ENCODE data around the gene FOXD3.
A peak's percentile ranks its signal among the peaks of the same experiment; 100 is the strongest.

FOXD3 gene

DNA sequence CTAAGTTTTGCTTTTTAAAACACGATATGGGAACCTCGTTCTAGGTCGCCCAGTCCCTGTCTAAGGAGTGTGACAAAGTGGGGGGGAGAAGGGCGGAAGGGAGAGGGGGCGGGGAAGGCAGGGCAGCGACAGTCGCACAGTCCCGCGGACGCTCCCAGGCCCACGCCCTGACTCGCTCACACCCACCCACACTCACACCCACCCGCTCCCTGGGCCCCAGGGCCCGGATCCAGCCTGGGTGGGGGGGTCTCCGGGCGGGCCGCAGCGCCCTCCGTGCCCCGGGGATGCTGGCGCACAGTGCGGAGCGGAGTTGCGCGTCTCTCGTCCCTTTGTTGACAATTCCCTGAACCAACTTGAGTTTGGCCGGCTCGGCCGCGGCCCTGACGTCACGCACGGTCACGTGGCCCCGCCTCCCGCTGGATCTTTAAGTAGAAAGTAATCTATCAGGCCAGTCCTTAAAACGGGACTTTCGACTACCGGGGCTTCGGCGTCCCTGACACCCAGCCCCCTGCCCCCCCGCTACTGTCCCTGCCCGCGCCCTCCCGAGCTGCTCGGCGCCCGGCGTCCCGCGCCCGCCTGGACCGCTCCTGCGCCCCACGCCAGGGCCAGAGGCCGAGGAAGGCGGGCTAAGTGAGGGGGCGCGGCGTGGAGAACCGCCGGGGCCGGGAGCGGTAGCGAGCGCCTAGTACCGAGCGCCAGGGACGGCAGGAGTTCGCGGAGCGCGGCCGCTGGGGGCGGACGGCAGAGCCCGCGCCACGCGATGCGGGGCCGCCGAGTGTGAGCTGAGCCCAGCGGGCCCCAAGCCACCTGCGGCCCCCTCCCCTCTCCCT is at the start of gene FOXD3:
Gene FOXD3, plus strand, starts transcription at position 454 of the 830 bp plus-strand sequence. CDS start 492 bp downstream, outside the sequence.
- TF ChIP-seq, protein P1, sequence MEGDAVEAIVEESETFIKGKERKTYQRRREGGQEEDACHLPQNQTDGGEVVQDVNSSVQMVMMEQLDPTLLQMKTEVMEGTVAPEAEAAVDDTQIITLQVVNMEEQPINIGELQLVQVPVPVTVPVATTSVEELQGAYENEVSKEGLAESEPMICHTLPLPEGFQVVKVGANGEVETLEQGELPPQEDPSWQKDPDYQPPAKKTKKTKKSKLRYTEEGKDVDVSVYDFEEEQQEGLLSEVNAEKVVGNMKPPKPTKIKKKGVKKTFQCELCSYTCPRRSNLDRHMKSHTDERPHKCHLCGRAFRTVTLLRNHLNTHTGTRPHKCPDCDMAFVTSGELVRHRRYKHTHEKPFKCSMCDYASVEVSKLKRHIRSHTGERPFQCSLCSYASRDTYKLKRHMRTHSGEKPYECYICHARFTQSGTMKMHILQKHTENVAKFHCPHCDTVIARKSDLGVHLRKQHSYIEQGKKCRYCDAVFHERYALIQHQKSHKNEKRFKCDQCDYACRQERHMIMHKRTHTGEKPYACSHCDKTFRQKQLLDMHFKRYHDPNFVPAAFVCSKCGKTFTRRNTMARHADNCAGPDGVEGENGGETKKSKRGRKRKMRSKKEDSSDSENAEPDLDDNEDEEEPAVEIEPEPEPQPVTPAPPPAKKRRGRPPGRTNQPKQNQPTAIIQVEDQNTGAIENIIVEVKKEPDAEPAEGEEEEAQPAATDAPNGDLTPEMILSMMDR (IDR thresholded peaks at IDR 0.05; ENCODE audit: borderline replicate concordance, insufficient read depth, low read depth, low read length): 0 out of 2 replicates have a peak, but pooled peaks have one; percentile 4
- peak within 1 kb of the TSS; percentile 69 for H3K4me3 ChIP-seq (ENCODE audit: low read depth, low read length)

DNA sequence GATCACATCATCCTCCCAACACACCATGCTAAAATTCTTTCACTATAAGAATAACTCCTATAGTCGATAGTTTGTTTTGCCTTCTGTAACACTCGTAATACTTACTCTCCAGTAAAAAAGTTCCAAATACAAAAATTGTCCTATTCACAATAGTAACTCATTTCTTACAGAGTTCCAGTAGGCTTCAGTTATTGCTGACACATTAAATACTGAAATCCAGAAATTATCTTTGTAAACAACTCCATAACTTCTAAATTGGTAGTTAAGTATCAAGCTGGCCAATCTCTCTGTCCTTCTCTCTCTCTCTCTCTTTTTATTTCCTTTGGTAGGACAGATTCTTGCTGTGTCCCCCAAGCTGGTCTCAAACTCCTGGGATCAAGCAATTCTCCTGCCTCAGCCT is 49.6 kb upstream of the FOXD3 start:
- TF ChIP-seq, protein P1 (IDR thresholded peaks at IDR 0.05; ENCODE audit: borderline replicate concordance, insufficient read depth, low read depth, low read length): no peak
- H3K4me3 ChIP-seq (ENCODE audit: low read depth, low read length): no peak overlapping the region

DNA sequence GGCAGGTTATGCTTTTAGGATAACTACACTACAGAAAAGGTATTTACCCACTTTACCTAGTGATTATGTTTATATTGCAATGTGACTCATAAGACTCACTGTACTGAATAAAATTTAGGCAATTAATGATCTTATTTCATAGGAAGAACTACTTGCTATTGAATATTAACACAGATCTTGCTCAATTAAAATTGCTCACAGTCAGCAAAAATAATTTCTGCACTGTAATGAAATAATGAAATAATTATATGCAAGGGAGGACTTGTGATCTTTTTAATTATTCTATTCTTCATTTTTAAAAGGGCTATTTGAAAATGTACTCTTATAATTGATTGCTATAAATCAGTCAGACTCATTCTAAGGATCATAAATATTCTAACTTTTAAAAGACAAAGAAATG is 48.0 kb upstream of the FOXD3 start:
- TF ChIP-seq, protein P1 (IDR thresholded peaks at IDR 0.05; ENCODE audit: borderline replicate concordance, insufficient read depth, low read depth, low read length): no peak
- no peak overlapping the region for H3K4me3 ChIP-seq (ENCODE audit: low read depth, low read length)

DNA sequence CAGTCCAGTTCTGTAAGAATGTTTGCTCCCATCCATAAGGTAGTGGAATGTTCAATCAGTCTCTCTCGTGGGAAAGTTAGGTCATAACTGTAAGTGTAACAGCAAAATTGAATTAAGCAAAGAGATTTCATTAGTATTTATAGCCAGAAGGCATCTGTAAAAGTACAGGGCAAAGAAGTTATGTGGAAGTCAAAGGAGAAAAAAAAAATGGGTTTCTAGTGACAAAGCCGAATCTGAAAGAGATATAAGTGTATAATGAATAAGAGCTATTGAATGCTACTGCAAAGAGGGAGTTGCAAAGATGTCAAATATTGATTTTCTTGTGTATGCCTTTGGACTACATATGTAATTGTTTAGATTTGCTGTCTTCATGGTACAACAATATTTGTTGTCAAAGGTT is 47.4 kb upstream of the FOXD3 start:
- TF ChIP-seq, protein P1 (IDR thresholded peaks at IDR 0.05; ENCODE audit: borderline replicate concordance, insufficient read depth, low read depth, low read length): no peak
- H3K4me3 ChIP-seq (ENCODE audit: low read depth, low read length): no peak overlapping the region

DNA sequence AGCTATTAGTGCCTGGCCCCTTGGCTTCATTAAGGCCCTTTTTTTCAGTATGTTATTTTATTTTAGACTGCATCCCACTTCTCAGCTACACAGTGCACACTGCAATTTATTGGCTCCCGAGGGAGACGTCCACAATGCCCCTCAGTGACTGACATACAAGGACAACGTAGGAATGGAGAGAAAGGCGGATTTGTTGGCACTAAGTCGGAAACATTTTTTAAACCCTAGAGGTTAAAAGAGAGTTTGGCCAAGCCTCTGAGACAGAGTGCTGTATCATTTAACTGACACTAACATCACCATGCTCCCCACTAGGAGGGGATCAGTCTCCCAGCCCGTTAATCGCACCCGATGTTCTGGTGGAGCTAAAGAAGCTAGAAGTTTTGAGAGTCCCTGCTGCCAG is 45.7 kb upstream of the FOXD3 start:
- H3K4me3 ChIP-seq (ENCODE audit: low read depth, low read length): no peak overlapping the region

DNA sequence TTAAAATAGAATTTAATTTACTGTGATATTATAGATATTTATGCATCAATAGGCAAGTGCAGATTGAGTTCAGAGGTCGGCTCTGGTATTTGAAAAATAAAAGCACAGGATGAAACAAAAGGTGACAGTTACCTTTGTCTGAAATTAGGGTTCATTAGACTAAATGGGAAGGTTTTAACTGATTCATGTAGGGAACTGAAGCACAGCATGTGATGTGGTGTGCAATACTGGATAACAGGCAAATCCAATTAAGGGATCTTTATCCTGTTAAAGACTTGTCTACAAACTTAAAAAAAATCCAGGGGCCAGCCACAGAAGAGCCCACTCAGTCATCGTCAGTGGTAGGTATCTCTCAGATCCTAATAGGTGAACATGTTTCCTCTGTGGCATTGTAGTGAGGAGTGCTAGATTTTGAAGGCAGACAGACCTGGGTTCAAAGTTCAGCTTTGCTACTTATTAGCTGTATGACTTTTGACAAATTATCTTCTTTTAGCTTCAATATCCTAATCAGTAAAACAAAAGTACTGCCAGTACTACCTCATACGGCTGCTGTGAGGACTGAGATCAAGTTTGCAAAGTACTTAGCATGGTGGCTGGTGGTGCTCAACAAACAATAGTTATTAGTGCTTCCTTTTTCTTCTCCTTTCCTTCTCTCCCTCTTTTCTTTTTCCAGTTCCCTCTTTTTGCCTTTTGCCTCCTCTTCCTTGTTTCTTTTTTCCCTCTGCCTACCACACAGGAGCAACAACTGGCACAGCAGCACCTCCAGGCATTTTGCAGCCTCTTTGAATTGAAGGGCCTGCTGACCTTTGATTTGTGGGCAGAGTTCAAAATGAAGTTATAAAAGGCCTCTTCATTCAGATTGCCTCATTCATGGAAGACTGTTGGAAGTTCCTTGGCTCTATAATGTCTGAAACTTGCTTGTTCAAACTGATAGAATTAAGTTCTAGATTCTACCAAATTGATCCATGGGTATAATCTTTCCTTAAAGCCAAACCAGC is 44.9 kb upstream of the FOXD3 start:
- TF ChIP-seq, protein P1 (IDR thresholded peaks at IDR 0.05; ENCODE audit: borderline replicate concordance, insufficient read depth, low read depth, low read length): no peak
- no peak overlapping the region for H3K4me3 ChIP-seq (ENCODE audit: low read depth, low read length)

More for the DNA sequence above, 45.7 kb upstream of the FOXD3 start:
- TF ChIP-seq, protein P1 (IDR thresholded peaks at IDR 0.05; ENCODE audit: borderline replicate concordance, insufficient read depth, low read depth, low read length): no peak
